Hepatocyte (in vitro differentiated cells): ENCODE data around the gene FLOT1.

Experiments used
- EZH2 ChIP-seq: fragments of 200-600 bp; sonication (generic); IDR thresholded peaks from 2 replicates; pipeline ENCODE4 v1.6.1; 2016; ENCODE audit warnings: antibody characterized with exemption, mild to moderate bottlenecking, borderline replicate concordance
- EZH2phosphoT487 ChIP-seq: fragments of 200-600 bp; sonication (generic); IDR thresholded peaks from one replicate; pipeline ENCODE4 v1.6.1; 2018; ENCODE audit warnings: antibody characterized with exemption, mild to moderate bottlenecking, low read depth, moderate library complexity; ENCODE audit not compliant: unreplicated experiment, severe bottlenecking
- TF ChIP-seq, protein P1 (sequence below): fragments of 200-600 bp; sonication (generic); IDR thresholded peaks from 2 replicates; pipeline ENCODE4 v1.5.1; 2016; ENCODE audit warnings: antibody characterized with exemption, mild to moderate bottlenecking; ENCODE audit not compliant: poor library complexity

DNA sequence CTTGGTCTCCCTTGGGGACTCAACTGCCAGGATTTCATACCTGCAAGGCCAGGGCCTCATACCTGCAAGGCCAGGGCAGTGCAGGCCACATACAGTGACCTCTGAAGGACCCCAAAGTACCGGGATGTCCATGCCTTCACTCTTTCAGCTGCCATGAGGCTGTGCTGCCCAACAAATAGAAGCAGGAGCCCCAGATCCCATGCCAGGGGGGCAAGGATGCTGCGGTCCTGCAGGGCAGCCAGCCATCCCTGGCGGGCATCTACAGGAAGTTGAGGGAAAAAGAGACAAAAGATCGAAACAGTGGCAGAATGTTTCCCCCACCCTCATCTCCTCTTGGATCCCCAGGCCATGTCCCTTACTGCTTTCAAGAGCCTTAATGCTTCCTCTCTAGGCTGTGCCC is 52.5 kb downstream of the FLOT1 start:
- TF ChIP-seq, protein P1, sequence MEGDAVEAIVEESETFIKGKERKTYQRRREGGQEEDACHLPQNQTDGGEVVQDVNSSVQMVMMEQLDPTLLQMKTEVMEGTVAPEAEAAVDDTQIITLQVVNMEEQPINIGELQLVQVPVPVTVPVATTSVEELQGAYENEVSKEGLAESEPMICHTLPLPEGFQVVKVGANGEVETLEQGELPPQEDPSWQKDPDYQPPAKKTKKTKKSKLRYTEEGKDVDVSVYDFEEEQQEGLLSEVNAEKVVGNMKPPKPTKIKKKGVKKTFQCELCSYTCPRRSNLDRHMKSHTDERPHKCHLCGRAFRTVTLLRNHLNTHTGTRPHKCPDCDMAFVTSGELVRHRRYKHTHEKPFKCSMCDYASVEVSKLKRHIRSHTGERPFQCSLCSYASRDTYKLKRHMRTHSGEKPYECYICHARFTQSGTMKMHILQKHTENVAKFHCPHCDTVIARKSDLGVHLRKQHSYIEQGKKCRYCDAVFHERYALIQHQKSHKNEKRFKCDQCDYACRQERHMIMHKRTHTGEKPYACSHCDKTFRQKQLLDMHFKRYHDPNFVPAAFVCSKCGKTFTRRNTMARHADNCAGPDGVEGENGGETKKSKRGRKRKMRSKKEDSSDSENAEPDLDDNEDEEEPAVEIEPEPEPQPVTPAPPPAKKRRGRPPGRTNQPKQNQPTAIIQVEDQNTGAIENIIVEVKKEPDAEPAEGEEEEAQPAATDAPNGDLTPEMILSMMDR, result no peak
- no peak for TF ChIP-seq EZH2
- TF ChIP-seq EZH2phosphoT487, result no peak
